Stimulated activated CD4-positive, alpha-beta T cell treated with anti-CD3 and anti-CD28 coated beads, Interleukin-4, amount 100 ng/mL, for 48 hours (primary cell): Measurements from ENCODE around the gene SPC25.

Experiments
- DNase-seq, 2 donors: peaks; one replicate each; pipeline ENCODE4 v3.0.0-alpha.2; 2020; ENCODE audit warnings: low read depth in 2 of 2

The SPC25 gene

GRCh38 chr2:168848225-168848624 is 42.0 kb downstream of the SPC25 start:
- no peak for DNase-seq

- DNase-seq, result no peak
These were observed 47.0 kb downstream of the SPC25 start for GRCh38 chr2:168843253-168843652.

GRCh38 chr2:168841445-168841844 is 48.8 kb downstream of the SPC25 start:
- no peak for DNase-seq

GRCh38 chr2:168835969-168836368 is 54.3 kb downstream of the SPC25 start:
- no peak for DNase-seq

GRCh38 chr2:168831662-168832061 is 58.6 kb downstream of the SPC25 start:
- no peak for DNase-seq

GRCh38 chr2:168830958-168831357 is 59.3 kb downstream of the SPC25 start:
- no peak for DNase-seq

- DNase-seq, result no peak
These were observed 65.1 kb downstream of the SPC25 start for GRCh38 chr2:168825126-168825525.

- DNase-seq, result no peak
These were observed 68.2 kb downstream of the SPC25 start for GRCh38 chr2:168821992-168822391.

GRCh38 chr2:168821577-168821976 is 68.7 kb downstream of the SPC25 start:
- DNase-seq, result no peak
